ENCODE data around the gene TMEM79.

The TMEM79 gene

DNA sequence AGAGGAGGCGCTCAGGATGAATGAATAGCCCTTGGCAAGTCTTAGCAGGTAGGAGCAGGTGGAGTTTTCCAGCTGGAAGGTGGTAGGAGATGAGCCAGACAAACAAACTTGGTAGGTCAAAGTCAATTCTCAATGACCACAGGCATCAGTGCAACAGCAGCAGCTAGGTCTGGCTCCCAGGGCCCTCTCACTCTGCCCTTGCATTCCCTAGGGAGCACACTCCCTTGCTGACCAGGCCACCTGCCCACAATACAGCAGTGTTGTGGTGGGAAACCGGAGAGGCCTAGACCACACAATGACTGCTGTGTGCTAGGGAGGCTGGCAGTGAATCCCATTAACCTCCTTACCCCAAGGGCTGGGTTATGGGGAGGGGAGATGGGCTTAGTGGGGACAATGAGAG is 23.2 kb upstream of the TMEM79 start:
- DNase-seq (ENCODE audit: low spot score): no peak
- TF ChIP-seq, protein P1, sequence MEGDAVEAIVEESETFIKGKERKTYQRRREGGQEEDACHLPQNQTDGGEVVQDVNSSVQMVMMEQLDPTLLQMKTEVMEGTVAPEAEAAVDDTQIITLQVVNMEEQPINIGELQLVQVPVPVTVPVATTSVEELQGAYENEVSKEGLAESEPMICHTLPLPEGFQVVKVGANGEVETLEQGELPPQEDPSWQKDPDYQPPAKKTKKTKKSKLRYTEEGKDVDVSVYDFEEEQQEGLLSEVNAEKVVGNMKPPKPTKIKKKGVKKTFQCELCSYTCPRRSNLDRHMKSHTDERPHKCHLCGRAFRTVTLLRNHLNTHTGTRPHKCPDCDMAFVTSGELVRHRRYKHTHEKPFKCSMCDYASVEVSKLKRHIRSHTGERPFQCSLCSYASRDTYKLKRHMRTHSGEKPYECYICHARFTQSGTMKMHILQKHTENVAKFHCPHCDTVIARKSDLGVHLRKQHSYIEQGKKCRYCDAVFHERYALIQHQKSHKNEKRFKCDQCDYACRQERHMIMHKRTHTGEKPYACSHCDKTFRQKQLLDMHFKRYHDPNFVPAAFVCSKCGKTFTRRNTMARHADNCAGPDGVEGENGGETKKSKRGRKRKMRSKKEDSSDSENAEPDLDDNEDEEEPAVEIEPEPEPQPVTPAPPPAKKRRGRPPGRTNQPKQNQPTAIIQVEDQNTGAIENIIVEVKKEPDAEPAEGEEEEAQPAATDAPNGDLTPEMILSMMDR (conservative IDR thresholded peaks at IDR 0.05; ENCODE audit: low read depth): no peak
- POLR2A ChIA-PET (ENCODE audit: low non-redundant PET): no interaction called here
- CTCF ChIA-PET: interaction anchor here (0.6 kb wide), 1 partner anchor 44 kb away, joined by 4 read pairs; no protein-coding TSS in a partner anchor
- peak overlapping the region; percentile 97 for H3K27ac ChIP-seq

GRCh38 chr1:156262461-156263287 is 21.5 kb upstream of the TMEM79 start:
- CTCF ChIA-PET: interaction anchor here (0.6 to 0.8 kb wide), 2 partner anchors 14 to 43 kb away, joined by 3 to 4 read pairs; no protein-coding TSS in a partner anchor
- H3K27ac ChIP-seq: peak overlapping the region; percentile 97
- TF ChIP-seq, protein P1 (conservative IDR thresholded peaks at IDR 0.05; ENCODE audit: low read depth): no peak
- DNase-seq (ENCODE audit: low spot score): peak; percentile 92
- POLR2A ChIA-PET (ENCODE audit: low non-redundant PET): interaction anchor here (0.7 kb wide), 1 partner anchor 11 kb away, joined by 4 read pairs; no protein-coding TSS in a partner anchor

- DNase-seq (ENCODE audit: low spot score): no peak
- ChIA-PET POLR2A (ENCODE audit: low non-redundant PET) (no interaction called here), CTCF (no interaction called here)
- H3K27ac ChIP-seq: peak overlapping the region; percentile 97
- TF ChIP-seq, protein P1 (conservative IDR thresholded peaks at IDR 0.05; ENCODE audit: low read depth): no peak
These were observed 20.9 kb upstream of the TMEM79 start for GRCh38 chr1:156263288-156263655.

DNA sequence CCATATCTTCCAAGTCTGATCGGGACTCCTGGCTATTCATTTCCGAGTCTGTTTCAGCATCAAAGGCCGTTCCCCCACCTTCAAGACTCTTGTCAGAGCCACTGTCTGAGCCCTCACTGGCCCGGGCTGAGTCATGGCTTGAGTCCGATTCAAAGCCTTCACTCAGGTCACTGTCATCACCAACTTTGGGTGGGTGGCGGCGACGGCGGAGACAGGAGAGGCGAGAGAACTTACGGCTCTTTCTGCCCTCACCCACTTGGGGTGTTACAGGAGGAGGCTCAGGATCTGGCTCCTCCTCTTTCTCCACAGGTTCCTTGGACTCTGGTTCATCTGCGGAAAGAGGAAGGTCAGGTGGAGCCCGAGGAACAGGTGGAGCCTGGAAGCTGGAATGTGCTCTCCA is 18.1 kb upstream of the TMEM79 start:
- H3K27ac ChIP-seq: peak overlapping the region; percentile 29
- TF ChIP-seq, protein P1 (conservative IDR thresholded peaks at IDR 0.05; ENCODE audit: low read depth): no peak
- no peak for DNase-seq (ENCODE audit: low spot score)
- ChIA-PET POLR2A (ENCODE audit: low non-redundant PET) (no interaction called here), CTCF (no interaction called here)

DNA sequence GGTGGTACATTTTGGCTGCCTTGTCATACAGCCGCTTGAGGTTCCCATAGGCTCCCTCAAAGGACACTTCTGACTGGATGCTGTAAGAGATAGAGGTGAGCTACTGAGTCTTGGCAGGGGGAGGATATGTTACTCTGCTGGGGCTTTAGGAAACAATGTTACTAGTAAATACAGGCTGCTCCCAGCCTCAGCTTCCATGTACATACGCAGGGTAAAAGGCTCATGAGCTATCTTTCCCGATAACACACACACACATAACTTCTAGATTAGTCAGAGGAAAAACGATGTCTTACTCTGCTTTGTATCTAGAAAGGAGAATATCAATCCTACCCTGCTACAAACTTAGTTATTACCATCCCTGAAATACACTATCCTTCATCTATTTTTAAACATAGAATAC is 15.8 kb upstream of the TMEM79 start:
- TF ChIP-seq, protein P1 (conservative IDR thresholded peaks at IDR 0.05; ENCODE audit: low read depth): no peak
- ChIA-PET POLR2A (ENCODE audit: low non-redundant PET) (no interaction called here), CTCF (no interaction called here)
- H3K27ac ChIP-seq: no peak overlapping the region; the same call in 1 of the 2 replicates
- DNase-seq (ENCODE audit: low spot score): no peak

- ChIA-PET CTCF (no interaction called here), POLR2A (ENCODE audit: low non-redundant PET) (no interaction called here)
- DNase-seq (ENCODE audit: low spot score): no peak
- TF ChIP-seq, protein P1 (conservative IDR thresholded peaks at IDR 0.05; ENCODE audit: low read depth): no peak
- H3K27ac ChIP-seq: no peak overlapping the region
These were observed 13.8 kb upstream of the TMEM79 start for GRCh38 chr1:156270314-156270713.
